ENCODE data around the gene MPL. TPM values are rescaled to one million over a fixed set of nuclear protein-coding genes. Genes with fewer than 3 reads are reported as not detected.

MPL gene
- total and polyA plus RNA-seq, 2 of the 8 experiments (the other 6 are each of a cell fraction or from before 2014, with no cell fraction given): 0.08 TPM; not detected in 1

GRCh38 chr1:43308635-43309404 is 28.8 kb upstream of the MPL start:
- Histone ChIP-seq H3K27me3 (replicated peaks in 1 of 4; ENCODE audit: control insufficient read depth in 3 of 4, extremely low read depth in 1 of 4, insufficient read depth in 3 of 4, low read length in 3 of 4) (no peaks in the 10 kb centered on the region; a peak in 1 of 7 replicates), H4K5ac (ENCODE audit: insufficient read length, low read depth, low read length) (no peak overlapping the region), H3K4me2 (ENCODE audit: insufficient read depth in 1 of 2, low read depth in 2 of 2, low read length in 2 of 2) (no peak overlapping the region), H3K79me2 (ENCODE audit: control insufficient read depth in 1 of 2, insufficient read depth in 2 of 2, low read length in 2 of 2) (no peaks in the 10 kb centered on the region), H2BK120ac (replicated peaks; ENCODE audit: low read depth, low read length) (no peak overlapping the region), H3K4me1 (replicated peaks in 1 of 4; ENCODE audit: control insufficient read depth in 3 of 4, insufficient read depth in 4 of 4, low read length in 3 of 4) (no peaks in the 10 kb centered on the region; a peak in 1 of 7 replicates), H3K9ac (replicated peaks in 1 of 4; ENCODE audit: extremely low read depth in 1 of 4, low read depth in 3 of 4, low read length in 3 of 4) (no peak overlapping the region), H2BK20ac (ENCODE audit: low read length) (no peak overlapping the region), H4K8ac (ENCODE audit: extremely low read depth, insufficient read depth, low read length) (no peak overlapping the region), H2BK12ac (ENCODE audit: low read depth, low read length) (no peak overlapping the region), H4K91ac (replicated peaks; ENCODE audit: insufficient read length, low read length) (no peak overlapping the region), H3K27ac (ENCODE audit: low read depth, low read length) (no peak overlapping the region), H3K23me2 (ENCODE audit: low read depth, low read length) (no peaks in the 10 kb centered on the region), H3K9me3 (ENCODE audit: insufficient read depth in 2 of 2, low read depth in 1 of 2, low read length in 1 of 2) (no peaks in the 10 kb centered on the region), H2BK5ac (ENCODE audit: low read depth, low read length) (no peak overlapping the region), H3K18ac (ENCODE audit: extremely low read depth, low read length) (no peak overlapping the region), H3K14ac (ENCODE audit: insufficient read length) (no peak overlapping the region), H3K36me3 (ENCODE audit: control insufficient read depth in 2 of 4, insufficient read depth in 4 of 4, low read length in 3 of 4) (no peaks in the 10 kb centered on the region), H3K79me1 (ENCODE audit: low read depth, low read length) (no peaks in the 10 kb centered on the region), H2BK15ac (ENCODE audit: low read length) (no peak overlapping the region), H3K23ac (ENCODE audit: insufficient read length) (no peak overlapping the region), H3K4ac (replicated peaks; ENCODE audit: insufficient read length, low read depth, low read length) (no peak overlapping the region), H3K4me3 (ENCODE audit: extremely low read depth in 1 of 4, insufficient read depth in 2 of 4, low read depth in 3 of 4, low read length in 4 of 4) (no peak overlapping the region), H2AFZ (ENCODE audit: low read length) (no peak overlapping the region), H4K20me1 (replicated peaks in 1 of 2; ENCODE audit: control insufficient read depth in 1 of 2, insufficient read depth in 2 of 2, low read length in 2 of 2) (no peaks in the 10 kb centered on the region), H2AK5ac (ENCODE audit: low read depth, low read length) (no peak overlapping the region), H3K56ac (replicated peaks; ENCODE audit: insufficient read length, low read depth, low read length) (no peak overlapping the region)
- FAIRE-seq (no peak), DNase-seq (ENCODE audit: low read depth in 1 of 2, low spot score in 2 of 2) (no peak)
- CTCF ChIA-PET (ENCODE audit: partially characterized antibody): interaction anchor here (0.8 to 2.5 kb wide), 3 partner anchors 12 to 82 kb away, joined by 3 to 8 read pairs (median 3); no protein-coding TSS in a partner anchor
- POLR2A ChIA-PET (ENCODE audit: partially characterized antibody): interaction anchor here (0.6 to 1.3 kb wide), 4 partner anchors 15 to 90 kb away, joined by 3 to 7 read pairs (median 4); no protein-coding TSS in a partner anchor
- 88% methylated on average over 19 of the region's 20 CpGs; no CpG with 5 or more reads in 1 of the 2 experiments for WGBS, 2 experiments (ENCODE audit: extremely low coverage in 1 of 2, insufficient coverage in 1 of 2, insufficient read length in 1 of 2, insufficient replicate concordance in 2 of 2, low coverage in 1 of 2, low lambda C conversion rate in 2 of 2, missing lambda C conversion rate in 1 of 2)
- no peak for TF ChIP-seq CTCF (IDR thresholded peaks at IDR 0.05; ENCODE audit: control extremely low read depth in 1 of 3, insufficient read depth in 1 of 3, low read depth in 1 of 3, low read length in 3 of 3)
- no peak for TF ChIP-seq CBX8 (IDR thresholded peaks at IDR 0.05; ENCODE audit: borderline replicate concordance, low read depth, low read length)
- no peak for TF ChIP-seq JUND (IDR thresholded peaks at IDR 0.05; ENCODE audit: low read length)
- no peak for TF ChIP-seq CTBP2 (IDR thresholded peaks at IDR 0.05; ENCODE audit: borderline replicate concordance, insufficient read depth, insufficient read length, low read length)
- TF ChIP-seq GTF2F1 (IDR thresholded peaks at IDR 0.05; ENCODE audit: borderline replicate concordance, low read depth, low read length): no peak
- no peak for TF ChIP-seq TCF12 (IDR thresholded peaks at IDR 0.05; ENCODE audit: low read depth, low read length)
- TF ChIP-seq BCL11A (IDR thresholded peaks at IDR 0.05; ENCODE audit: low read depth in 2 of 2, low read length in 2 of 2): no peak
- no peak for TF ChIP-seq USF2 (IDR thresholded peaks at IDR 0.05; ENCODE audit: low read length)
